ENCODE data around the gene PDE4A. TPM values are rescaled to one million over a fixed set of nuclear protein-coding genes. Genes with fewer than 3 reads are reported as not detected.

The PDE4A gene
- total and polyA plus RNA-seq, 2 of the 13 experiments (the other 11 are each of a cell fraction or from before 2014, with no cell fraction given): 1.1 to 4.1 TPM

GRCh38 chr19:10474962-10475451 lies 54.7 kb downstream of the PDE4A start:
- no peaks in the 10 kb centered on the region for H3K36me3 ChIP-seq (replicated peaks in 1 of 2; ENCODE audit: control insufficient read depth in 1 of 2, insufficient read depth in 2 of 2, low read length in 2 of 2)
- peaks cover 8% of the 10 kb centered on the region; the same call in 1 of the 2 replicates for H3K4me1 ChIP-seq (ENCODE audit: insufficient read depth, low read length)
- ATAC-seq (no peak), FAIRE-seq (no peak), DNase-seq (ENCODE audit: low spot score) (no peak)
- in situ Hi-C loops (cut with HindIII; ENCODE audit: extremely low pct_ligation_motif_present, low pct_unique_long_range_greater_than_20kb): no loop called here
- 34% methylated on average over 5 of the region's 6 CpGs for WGBS (ENCODE audit: low lambda C conversion rate)
- peak overlapping the region; percentile 32; the same call in 1 of the 2 replicates for H3K4me2 ChIP-seq (ENCODE audit: low read depth, low read length)
- no peaks in the 10 kb centered on the region for H4K20me1 ChIP-seq (ENCODE audit: insufficient read depth, low read length)
- ChIA-PET CTCF (ENCODE audit: low intra/inter-chr PET ratio, low total read pairs) (no interaction called here), POLR2A (no interaction called here)
- no peak overlapping the region; a peak in 1 of 6 replicates for H3K4me3 ChIP-seq (replicated peaks in 1 of 3; ENCODE audit: insufficient read depth in 1 of 3, low read depth in 2 of 3, low read length in 3 of 3)
- H3K9ac ChIP-seq (ENCODE audit: insufficient read depth, low read depth, low read length): no peak overlapping the region
- H3K27ac ChIP-seq (ENCODE audit: extremely low read length, insufficient read depth, low read length): no peak overlapping the region
- no peak overlapping the region for H2AFZ ChIP-seq (ENCODE audit: low read length)
- intact Hi-C loops (cut with micrococcal nuclease; ENCODE audit: unreplicated experiment): loop anchor here (5.0 kb wide), 1 partner anchor 222 kb away; no protein-coding TSS in a partner anchor
- H3K9me3 ChIP-seq (ENCODE audit: low read length): no peaks in the 10 kb centered on the region
- no peaks in the 10 kb centered on the region for H3K27me3 ChIP-seq (ENCODE audit: control insufficient read depth in 1 of 2, insufficient read depth in 2 of 2, low read length in 2 of 2)
- no peaks in the 10 kb centered on the region for H3K79me2 ChIP-seq (ENCODE audit: insufficient read depth, low read length)
- no TSS peak for BruUV-seq (replicated peaks)
- TF ChIP-seq TBP (CRISPR knock-in tag; IDR thresholded peaks at IDR 0.05) (no peak), TRIM22 (IDR thresholded peaks at IDR 0.05) (no peak), ZSCAN5A (CRISPR knock-in tag; IDR thresholded peaks at IDR 0.05; ENCODE audit: borderline replicate concordance) (no peak), ZBTB37 (CRISPR knock-in tag; IDR thresholded peaks at IDR 0.05) (no peak), ZNF883 (CRISPR knock-in tag; IDR thresholded peaks at IDR 0.05; ENCODE audit: not compliant biosample characterization) (no peak), ZNF784 (CRISPR knock-in tag; IDR thresholded peaks at IDR 0.05; ENCODE audit: borderline replicate concordance) (no peak), AFF4 (CRISPR knock-in tag; IDR thresholded peaks at IDR 0.05) (no peak), ZNF546 (CRISPR knock-in tag; conservative IDR thresholded peaks at IDR 0.05) (no peak), SRY (CRISPR knock-in tag; IDR thresholded peaks at IDR 0.05) (no peak), RARG (CRISPR knock-in tag; IDR thresholded peaks at IDR 0.05; ENCODE audit: low read depth) (no peak), ZNF136 (CRISPR knock-in tag; IDR thresholded peaks at IDR 0.05; ENCODE audit: low read depth) (no peak), ZFYVE20 (CRISPR knock-in tag; IDR thresholded peaks at IDR 0.05; ENCODE audit: borderline replicate concordance, low read depth) (no peak), ZNF432 (CRISPR knock-in tag; IDR thresholded peaks at IDR 0.05; ENCODE audit: borderline replicate concordance) (no peak)
